GM19467 (cell line): ENCODE data around the gene SDK1.

Experiments used
- ATAC-seq: cut with Tn5 transposase; IDR thresholded peaks from one replicate; pipeline ENCODE4 v1.9.1; 2021; ENCODE audit warnings: mild to moderate bottlenecking, moderate library complexity; ENCODE audit not compliant: unreplicated experiment

The SDK1 gene

GRCh38 chr7:4179688-4180380 is 878.8 kb downstream of the SDK1 start:
- ATAC-seq, result no peak

GRCh38 chr7:4181446-4181845 is 880.4 kb downstream of the SDK1 start:
- ATAC-seq, result no peak

- ATAC-seq, result no peak
Measured at GRCh38 chr7:4182605-4183300, 881.7 kb downstream of the SDK1 start.

- no peak for ATAC-seq
Measured at GRCh38 chr7:4184653-4185052, 883.6 kb downstream of the SDK1 start.

- ATAC-seq, result no peak
Measured at GRCh38 chr7:4185136-4185535, 884.1 kb downstream of the SDK1 start.

GRCh38 chr7:4185721-4186512 is 884.9 kb downstream of the SDK1 start:
- ATAC-seq, result no peak

- ATAC-seq, result no peak
Measured at GRCh38 chr7:4186513-4186780, 885.4 kb downstream of the SDK1 start.

GRCh38 chr7:4188651-4189050 is 887.6 kb downstream of the SDK1 start:
- no peak for ATAC-seq

- ATAC-seq, result no peak
Measured at GRCh38 chr7:4189131-4189570, 888.1 kb downstream of the SDK1 start.

GRCh38 chr7:4190010-4190981 is 889.2 kb downstream of the SDK1 start:
- ATAC-seq, result no peak

GRCh38 chr7:4191046-4191445 is 890.0 kb downstream of the SDK1 start:
- no peak for ATAC-seq

GRCh38 chr7:4191525-4191924 is 890.5 kb downstream of the SDK1 start:
- ATAC-seq, result no peak

GRCh38 chr7:4195660-4196059 is 894.6 kb downstream of the SDK1 start:
- ATAC-seq, result no peak

GRCh38 chr7:4196121-4196819 is 895.2 kb downstream of the SDK1 start:
- no peak for ATAC-seq

- no peak for ATAC-seq
Measured at GRCh38 chr7:4198301-4198700, 897.2 kb downstream of the SDK1 start.

- no peak for ATAC-seq
Measured at GRCh38 chr7:4200546-4201094, 899.6 kb downstream of the SDK1 start.

- ATAC-seq, result no peak
Measured at GRCh38 chr7:4201566-4201965, 900.5 kb downstream of the SDK1 start.

GRCh38 chr7:4202154-4202736 is 901.2 kb downstream of the SDK1 start:
- no peak for ATAC-seq

GRCh38 chr7:4202954-4203353 is 901.9 kb downstream of the SDK1 start:
- no peak for ATAC-seq
